GM18858 (cell line): ENCODE measurements around the gene LSM11.

Experiments used
- ATAC-seq: cut with Tn5 transposase; IDR thresholded peaks from one replicate; pipeline ENCODE4 v1.9.1; 2021; ENCODE audit not compliant: unreplicated experiment

The LSM11 gene

GRCh38 chr5:157767689-157768088 lies 24.2 kb downstream of the LSM11 start:
- ATAC-seq = no peak

GRCh38 chr5:157770665-157771064 lies 27.2 kb downstream of the LSM11 start:
- no peak for ATAC-seq

GRCh38 chr5:157772127-157772526 lies 28.6 kb downstream of the LSM11 start:
- ATAC-seq = no peak

GRCh38 chr5:157778121-157778805 lies 34.8 kb downstream of the LSM11 start:
- no peak for ATAC-seq

GRCh38 chr5:157779221-157779620 lies 35.7 kb downstream of the LSM11 start:
- no peak for ATAC-seq

GRCh38 chr5:157785801-157786200 lies 42.3 kb downstream of the LSM11 start:
- no peak for ATAC-seq

- ATAC-seq = no peak
Observed at GRCh38 chr5:157793301-157793700, 49.8 kb downstream of the LSM11 start.

GRCh38 chr5:157799578-157799977 lies 56.1 kb downstream of the LSM11 start:
- no peak for ATAC-seq

- no peak for ATAC-seq
Observed at GRCh38 chr5:157800137-157800536, 56.6 kb downstream of the LSM11 start.

GRCh38 chr5:157802736-157803135 lies 59.2 kb downstream of the LSM11 start:
- ATAC-seq = no peak

- ATAC-seq = no peak
Observed at GRCh38 chr5:157808043-157808442, 64.5 kb downstream of the LSM11 start.
